ENCODE results near the gene TMEM258. TPM values are rescaled to one million over a fixed set of nuclear protein-coding genes. Genes with fewer than 3 reads are reported as not detected.

The TMEM258 gene
- total and polyA plus RNA-seq, 2 donors (not counting 3 experiments of a cell fraction or from before 2014, with no cell fraction given): 140 to 534 TPM

GRCh38 chr11:61752925-61753521, 39.4 kb downstream of the TMEM258 start:
- Histone ChIP-seq H3K4me3 (replicated peaks in 1 of 3; ENCODE audit: insufficient read depth in 1 of 3, low read depth in 1 of 3, low read length in 3 of 3) (peak overlapping the region; percentile 9 to 41 (median 34)), H3K27ac (ENCODE audit: insufficient read depth, low read depth, low read length) (no peak overlapping the region), H3K9me3 (replicated peaks; ENCODE audit: control insufficient read depth, insufficient read depth, low read length) (no peaks in the 10 kb centered on the region), H3K27me3 (ENCODE audit: control insufficient read depth in 2 of 2, insufficient read depth in 2 of 2, low read length in 2 of 2) (no peaks in the 10 kb centered on the region), H4K20me1 (replicated peaks; ENCODE audit: control insufficient read depth, extremely low read depth, insufficient read depth, low read length) (no peaks in the 10 kb centered on the region), H2AFZ (ENCODE audit: low read depth, low read length) (peak overlapping the region; percentile 82), H3K36me3 (ENCODE audit: control insufficient read depth in 2 of 2, extremely low read depth in 1 of 2, insufficient read depth in 2 of 2, low read length in 2 of 2) (no peaks in the 10 kb centered on the region), H3K79me2 (ENCODE audit: control insufficient read depth, insufficient read depth, low read length) (no peaks in the 10 kb centered on the region), H3K4me2 (ENCODE audit: insufficient read depth, low read length) (peak overlapping the region; percentile 45), H3K9ac (replicated peaks; ENCODE audit: extremely low read depth, insufficient read depth, low read length) (no peak overlapping the region), H3K4me1 (ENCODE audit: control insufficient read depth, extremely low read depth, insufficient read depth, low read length) (peaks cover 12% of the 10 kb centered on the region), H3K9me1 (replicated peaks; ENCODE audit: control insufficient read depth, extremely low read depth, insufficient read depth, low read length) (no peaks in the 10 kb centered on the region)
- TF ChIP-seq MYC (IDR thresholded peaks at IDR 0.05; ENCODE audit: low read depth, low read length): no peak
- no peak for TF ChIP-seq FOS (IDR thresholded peaks at IDR 0.05; ENCODE audit: borderline replicate concordance, insufficient read depth, low read length)
- no peak for TF ChIP-seq JUN (IDR thresholded peaks at IDR 0.05; ENCODE audit: borderline replicate concordance, insufficient read depth, insufficient read length, low read depth)
- no peak for TF ChIP-seq POLR2AphosphoS5 (IDR thresholded peaks at IDR 0.05; ENCODE audit: insufficient read depth, low read depth, low read length)
- TF ChIP-seq GATA2 (IDR thresholded peaks at IDR 0.05; ENCODE audit: insufficient read depth, insufficient read length, low read depth, low read length): no peak
- TF ChIP-seq EZH2 (IDR thresholded peaks at IDR 0.05; ENCODE audit: borderline replicate concordance, low read depth, low read length, severe bottlenecking): no peak
- no peak for TF ChIP-seq POLR2A (IDR thresholded peaks at IDR 0.05; ENCODE audit: low read depth, low read length)
- TF ChIP-seq MAX (IDR thresholded peaks at IDR 0.05; ENCODE audit: insufficient read depth, insufficient read length): no peak
- TF ChIP-seq, protein P1, sequence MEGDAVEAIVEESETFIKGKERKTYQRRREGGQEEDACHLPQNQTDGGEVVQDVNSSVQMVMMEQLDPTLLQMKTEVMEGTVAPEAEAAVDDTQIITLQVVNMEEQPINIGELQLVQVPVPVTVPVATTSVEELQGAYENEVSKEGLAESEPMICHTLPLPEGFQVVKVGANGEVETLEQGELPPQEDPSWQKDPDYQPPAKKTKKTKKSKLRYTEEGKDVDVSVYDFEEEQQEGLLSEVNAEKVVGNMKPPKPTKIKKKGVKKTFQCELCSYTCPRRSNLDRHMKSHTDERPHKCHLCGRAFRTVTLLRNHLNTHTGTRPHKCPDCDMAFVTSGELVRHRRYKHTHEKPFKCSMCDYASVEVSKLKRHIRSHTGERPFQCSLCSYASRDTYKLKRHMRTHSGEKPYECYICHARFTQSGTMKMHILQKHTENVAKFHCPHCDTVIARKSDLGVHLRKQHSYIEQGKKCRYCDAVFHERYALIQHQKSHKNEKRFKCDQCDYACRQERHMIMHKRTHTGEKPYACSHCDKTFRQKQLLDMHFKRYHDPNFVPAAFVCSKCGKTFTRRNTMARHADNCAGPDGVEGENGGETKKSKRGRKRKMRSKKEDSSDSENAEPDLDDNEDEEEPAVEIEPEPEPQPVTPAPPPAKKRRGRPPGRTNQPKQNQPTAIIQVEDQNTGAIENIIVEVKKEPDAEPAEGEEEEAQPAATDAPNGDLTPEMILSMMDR (IDR thresholded peaks at IDR 0.05; ENCODE audit: extremely low read depth in 1 of 2, insufficient read depth in 1 of 2, low read depth in 1 of 2, low read length in 2 of 2): no peak
- DNase-seq (ENCODE audit: low read depth, low spot score): no peak
- ChIA-PET CTCF (interaction anchor here (0.8 to 1.9 kb wide), 6 partner anchors 19 to 194 kb away, joined by 3 to 7 read pairs (median 4); no protein-coding TSS in a partner anchor), POLR2A (no interaction called here)
- dilution Hi-C loops (cut with MboI; ENCODE audit: extremely low pct_ligation_motif_present, low sequenced_read_pairs) (no loop called here), intact Hi-C loops (cut with micrococcal nuclease) (loop anchor here (1.0 kb wide), 1 partner anchor 23 kb away; no protein-coding TSS in a partner anchor)
- BruUV-seq (replicated peaks): no TSS peak
- no peak for FAIRE-seq
